AG20443 (cell line): Measurements from ENCODE around the gene CABLES2.

Source experiments
- DNase-seq: peaks from one replicate; pipeline ENCODE4 v3.0.0; 2012; ENCODE audit warnings: low spot score, mixed read lengths

The CABLES2 gene, protein sequence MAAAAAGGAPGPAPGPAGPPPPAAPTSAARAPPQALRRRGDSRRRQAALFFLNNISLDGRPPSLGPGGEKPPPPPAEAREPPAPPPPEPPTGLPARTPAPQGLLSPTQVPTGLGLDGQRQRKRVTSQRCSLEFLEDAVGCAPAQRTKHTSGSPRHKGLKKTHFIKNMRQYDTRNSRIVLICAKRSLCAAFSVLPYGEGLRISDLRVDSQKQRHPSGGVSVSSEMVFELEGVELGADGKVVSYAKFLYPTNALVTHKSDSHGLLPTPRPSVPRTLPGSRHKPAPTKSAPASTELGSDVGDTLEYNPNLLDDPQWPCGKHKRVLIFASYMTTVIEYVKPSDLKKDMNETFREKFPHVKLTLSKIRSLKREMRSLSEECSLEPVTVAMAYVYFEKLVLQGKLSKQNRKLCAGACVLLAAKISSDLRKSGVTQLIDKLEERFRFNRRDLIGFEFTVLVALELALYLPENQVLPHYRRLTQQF

DNA sequence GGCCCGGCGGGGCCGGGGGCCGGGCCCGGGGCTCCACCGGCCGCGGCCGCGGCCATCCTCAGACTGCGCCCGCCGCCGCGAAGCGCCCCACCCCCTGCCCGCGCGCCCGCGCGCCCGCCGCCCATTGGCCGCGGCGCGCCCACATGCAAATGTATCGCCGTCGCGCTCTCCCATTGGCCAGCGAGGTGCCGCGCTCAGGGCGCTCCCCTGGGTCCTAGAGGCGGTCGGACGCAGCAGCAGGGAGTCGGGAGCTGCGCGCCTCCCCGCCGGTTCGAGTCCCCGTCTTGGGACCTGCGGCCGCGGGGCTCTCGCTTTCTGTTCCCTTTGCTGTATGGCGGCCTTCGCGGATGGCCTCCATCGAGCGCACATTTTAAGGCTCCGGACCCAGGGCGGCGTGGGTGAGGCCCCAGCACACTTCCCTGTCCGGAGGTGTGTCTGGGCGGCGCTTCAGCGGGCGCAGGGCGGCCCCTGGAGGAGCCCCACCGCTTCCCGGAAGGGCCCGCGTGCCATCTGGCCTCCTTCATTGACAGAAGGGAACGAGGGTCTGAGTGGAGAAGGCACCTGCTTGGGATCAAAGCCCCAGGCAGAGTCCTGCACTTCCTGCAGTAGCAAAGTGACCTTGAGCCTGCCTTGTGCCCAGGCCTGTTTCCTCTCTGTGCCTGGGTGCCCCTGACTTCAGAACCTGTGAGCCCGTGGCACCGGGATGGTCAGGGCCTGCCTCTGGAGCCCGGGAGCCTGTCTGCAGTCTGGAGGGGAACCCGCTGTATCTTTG is at the start of gene CABLES2:
TSS of gene CABLES2 (minus strand) at position 65 of the 772 bp plus-strand sequence. CDS start at position 56, 9 bp downstream.
- peak; percentile 99 for DNase-seq

DNA sequence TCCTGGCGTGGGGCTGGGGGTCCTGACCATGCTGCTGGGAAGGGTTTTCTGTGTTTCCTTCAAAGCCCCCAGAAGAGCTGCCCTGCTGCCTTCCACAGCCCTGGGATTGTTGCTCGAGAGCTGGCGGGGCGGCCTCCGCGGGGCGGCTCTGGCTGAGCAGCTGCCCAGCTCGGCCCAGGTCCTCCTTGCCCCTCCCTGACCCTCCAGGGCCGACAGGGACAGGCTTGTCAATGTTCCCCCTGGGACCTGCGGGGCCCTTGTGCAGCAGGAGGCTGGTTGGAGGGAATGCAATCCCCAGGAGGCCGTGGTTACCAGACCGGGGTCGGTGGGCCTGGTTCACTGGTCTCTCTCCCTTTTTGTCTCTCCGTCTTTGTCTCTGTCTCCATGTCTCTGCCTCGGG is 48.8 kb upstream of the CABLES2 start:
- no peak for DNase-seq

DNA sequence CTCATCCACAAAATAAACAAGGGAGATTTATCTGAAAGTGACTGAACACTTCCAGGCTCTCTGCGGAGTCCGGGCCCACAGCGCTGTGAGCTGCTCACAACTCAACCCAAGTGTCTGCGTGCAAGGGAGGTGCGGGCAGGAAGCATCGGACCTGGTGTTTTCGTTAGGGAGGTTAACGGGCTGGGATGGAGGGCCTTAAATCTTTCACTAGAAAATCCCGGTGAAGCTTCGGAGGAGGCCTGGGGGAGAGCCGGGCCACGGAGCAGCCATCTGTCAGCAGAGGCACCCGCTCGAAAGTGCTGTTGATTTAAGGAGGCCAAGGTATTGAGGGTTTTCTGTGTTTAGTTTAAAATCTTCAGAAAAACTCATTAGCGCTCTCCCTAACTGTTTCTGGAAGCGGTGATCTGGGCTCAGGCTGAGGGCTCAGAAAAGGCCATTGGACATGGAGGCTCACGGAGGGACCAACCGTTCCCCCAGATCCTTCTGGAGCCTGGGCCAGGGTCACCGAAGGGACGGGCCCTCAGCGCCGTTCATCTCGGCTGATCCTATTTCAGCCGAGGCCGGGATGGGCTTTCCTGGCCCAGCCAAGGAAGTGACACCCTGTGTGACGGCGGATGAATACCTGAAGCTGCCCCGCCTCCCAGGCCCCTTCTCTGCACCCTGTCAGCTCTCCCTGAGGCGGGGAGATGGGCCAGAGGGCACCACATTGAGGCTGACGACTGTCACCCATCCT is 48.0 kb upstream of the CABLES2 start:
- DNase-seq = peak; percentile 22

DNA sequence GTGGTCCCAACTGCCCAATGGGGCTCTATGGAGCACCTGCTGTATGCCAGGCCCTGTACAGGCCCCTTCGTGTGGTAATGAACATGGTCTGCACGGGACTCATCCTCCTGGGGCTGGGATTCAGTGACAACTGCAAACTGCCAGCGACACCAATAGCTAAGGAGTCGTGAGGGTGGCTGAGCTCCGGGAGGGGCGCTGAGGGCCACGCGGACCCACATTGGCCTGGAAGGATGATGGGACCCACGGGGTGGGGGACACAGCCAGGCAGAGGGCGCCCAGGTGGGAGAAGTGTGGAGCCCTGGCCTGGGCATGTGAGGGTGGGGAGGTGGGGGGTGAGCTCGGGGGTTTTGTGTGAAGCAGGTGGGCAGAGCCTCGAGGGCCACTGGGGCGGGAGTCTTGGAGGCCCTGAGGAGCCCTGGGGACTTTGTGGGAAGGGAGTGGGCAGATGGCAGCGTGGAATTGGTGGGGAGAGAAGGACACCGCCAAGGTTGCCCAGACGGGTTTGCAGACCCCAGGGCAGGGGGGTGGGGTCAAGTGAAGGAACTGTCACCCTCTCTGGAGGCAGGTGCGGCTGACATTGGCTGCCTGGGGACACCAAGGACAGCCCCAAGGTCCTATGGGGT is 46.2 kb upstream of the CABLES2 start:
- DNase-seq = no peak

DNA sequence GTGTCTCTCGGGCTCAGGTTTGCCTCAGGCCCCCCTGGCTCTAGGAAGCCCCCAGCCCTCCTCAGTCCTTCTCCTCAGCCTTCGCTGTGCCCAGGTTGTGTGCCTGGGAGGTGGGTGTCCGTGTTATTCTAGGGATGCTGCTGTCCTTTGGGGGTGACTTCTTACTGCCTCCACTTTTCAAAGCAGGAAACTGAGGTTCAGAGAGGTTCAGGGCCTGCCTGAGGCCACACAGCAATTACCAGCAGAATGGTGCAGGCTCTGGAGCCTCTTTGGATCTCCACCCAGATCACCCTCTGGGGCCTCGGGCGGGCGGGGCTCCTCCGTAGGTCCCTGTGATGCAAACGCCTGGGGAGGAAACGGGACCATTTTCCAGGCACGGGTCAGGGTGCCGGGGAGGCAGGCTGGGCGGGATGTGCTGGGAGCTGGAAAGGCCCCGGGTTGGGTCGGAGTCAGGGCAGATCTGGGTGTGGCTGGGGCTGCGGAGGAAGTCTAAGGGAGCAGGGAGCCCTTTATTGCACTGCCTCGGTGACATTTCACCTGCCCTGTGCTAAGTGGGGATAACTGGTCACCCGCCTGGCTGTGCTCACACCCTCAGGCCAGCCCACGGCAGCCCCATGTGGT is 45.5 kb upstream of the CABLES2 start:
- no peak for DNase-seq

DNA sequence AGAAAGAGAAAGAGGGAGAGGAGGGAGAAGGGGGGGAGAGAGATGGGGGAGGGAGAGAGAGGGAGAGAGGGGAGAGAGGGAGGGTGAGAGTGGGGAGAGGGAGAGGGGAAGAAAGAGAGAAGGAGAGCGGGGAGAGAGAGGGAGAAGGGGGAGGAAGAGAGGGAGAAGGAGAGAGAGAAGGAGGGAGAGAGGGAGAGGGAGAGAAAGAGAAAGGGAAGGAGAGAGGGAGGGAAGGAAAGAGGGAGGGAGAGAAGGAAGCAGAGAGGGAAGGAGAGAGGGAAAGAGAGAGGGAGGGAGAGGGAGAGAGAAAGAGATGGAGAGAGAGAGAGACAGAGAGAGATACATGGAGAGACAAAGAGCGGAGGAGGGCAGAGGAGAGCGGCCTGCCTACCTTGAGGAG is 44.9 kb upstream of the CABLES2 start:
- DNase-seq = no peak

DNA sequence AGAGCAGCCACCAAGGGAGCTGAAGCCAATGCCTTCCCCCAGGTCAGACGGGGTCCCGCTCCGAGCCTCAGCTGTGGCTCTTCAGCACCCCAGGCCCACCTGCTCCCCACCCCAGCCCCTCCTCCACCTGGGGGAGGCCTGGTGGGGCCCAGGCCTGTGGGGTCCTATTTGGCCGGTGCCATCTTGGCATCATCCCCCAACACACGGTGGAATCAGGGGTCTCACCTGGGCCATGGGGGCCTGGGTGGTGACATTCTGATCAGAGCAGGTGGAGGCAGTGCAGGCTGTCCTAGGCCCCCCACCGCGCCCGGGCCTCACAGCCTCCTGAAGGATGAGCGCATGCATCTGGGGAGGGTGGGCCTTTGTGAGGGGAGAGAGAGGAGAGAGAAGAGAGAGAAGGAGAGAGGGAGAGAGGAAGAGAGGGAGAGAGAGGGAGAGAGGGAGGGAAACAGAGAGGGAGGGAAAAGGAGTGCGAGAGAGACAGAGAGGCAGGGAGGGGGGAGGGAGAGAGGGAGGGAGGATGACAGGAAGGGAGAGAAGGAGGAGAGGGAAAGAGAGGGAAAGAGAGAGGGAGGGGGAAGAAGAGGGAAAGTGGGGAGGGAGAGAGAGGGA is 44.2 kb upstream of the CABLES2 start:
- no peak for DNase-seq

DNA sequence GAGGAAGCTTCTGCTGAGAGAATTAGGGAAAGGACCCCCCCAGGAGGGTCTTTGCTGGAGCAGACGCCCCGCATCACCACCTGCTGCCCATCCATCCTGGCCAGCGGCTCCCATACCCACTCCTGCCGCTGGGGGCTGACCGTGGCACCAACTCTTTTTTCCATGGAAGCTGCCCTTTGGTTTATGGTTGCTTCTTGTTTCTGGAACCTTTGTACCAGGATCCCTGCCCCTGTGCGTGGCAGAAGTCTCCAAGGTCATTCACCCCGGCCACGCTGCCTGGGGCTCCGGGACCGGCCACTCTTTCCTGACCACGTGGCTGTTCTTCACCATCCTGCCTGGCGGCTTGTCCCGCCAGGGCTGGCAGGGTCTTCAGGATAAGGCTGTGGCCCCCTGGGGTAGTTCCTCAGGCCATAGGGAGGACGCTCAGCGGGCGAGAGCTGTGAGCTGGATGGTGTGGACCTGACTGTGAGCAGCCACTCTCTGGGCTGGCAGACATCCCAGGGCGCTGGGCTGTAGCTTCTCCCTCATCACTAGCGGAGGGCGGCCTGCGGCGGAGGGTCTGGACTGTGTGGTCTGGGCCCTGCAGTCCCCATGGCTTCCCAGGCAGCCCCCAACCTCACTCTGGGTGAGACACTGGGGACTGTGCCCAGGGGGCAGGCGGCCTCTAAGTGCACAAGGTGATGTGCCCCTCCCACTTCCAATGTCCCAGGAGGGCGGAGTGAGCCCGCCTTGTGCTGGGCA is 43.0 kb upstream of the CABLES2 start:
- peak; percentile 27 for DNase-seq

DNA sequence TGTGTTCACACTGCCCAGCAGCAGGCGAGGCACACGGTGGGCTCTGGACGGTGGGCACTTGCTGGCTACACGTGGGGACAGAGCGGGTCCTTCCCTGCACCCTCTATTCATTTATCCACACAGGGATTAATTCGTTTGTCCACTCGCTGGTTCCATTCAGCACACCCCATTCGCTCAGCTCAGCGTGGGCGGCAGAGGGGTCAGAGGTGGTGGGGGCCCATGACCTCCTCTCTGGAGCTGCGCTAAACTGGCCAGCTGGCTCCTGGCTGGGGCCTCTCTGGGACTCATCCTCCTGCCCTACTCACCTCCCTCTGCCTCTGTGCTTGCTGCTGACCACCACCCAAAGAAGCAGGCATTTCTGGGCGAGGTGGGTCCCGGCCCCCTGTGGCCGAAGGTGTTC is 41.7 kb upstream of the CABLES2 start:
- DNase-seq = no peak

DNA sequence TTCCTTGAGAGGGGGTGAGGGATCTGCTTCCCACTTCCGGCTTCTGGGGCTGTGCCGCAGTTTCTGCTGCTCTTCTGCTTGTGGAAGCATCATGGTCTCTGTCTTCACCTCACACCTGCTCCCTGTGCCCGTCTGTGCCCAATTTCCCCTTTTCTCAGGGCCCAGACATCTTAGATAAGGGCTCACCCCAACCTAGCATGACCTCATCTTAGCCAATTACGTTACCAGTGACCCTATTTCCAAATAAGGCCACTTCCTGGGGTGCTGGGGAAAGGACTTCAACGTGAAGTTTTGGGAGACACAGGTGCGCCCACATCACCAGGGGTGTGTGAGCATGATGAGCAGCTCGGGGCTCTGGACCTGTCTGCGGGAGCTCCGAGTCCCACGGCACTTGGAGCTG is 41.0 kb upstream of the CABLES2 start:
- DNase-seq = no peak

DNA sequence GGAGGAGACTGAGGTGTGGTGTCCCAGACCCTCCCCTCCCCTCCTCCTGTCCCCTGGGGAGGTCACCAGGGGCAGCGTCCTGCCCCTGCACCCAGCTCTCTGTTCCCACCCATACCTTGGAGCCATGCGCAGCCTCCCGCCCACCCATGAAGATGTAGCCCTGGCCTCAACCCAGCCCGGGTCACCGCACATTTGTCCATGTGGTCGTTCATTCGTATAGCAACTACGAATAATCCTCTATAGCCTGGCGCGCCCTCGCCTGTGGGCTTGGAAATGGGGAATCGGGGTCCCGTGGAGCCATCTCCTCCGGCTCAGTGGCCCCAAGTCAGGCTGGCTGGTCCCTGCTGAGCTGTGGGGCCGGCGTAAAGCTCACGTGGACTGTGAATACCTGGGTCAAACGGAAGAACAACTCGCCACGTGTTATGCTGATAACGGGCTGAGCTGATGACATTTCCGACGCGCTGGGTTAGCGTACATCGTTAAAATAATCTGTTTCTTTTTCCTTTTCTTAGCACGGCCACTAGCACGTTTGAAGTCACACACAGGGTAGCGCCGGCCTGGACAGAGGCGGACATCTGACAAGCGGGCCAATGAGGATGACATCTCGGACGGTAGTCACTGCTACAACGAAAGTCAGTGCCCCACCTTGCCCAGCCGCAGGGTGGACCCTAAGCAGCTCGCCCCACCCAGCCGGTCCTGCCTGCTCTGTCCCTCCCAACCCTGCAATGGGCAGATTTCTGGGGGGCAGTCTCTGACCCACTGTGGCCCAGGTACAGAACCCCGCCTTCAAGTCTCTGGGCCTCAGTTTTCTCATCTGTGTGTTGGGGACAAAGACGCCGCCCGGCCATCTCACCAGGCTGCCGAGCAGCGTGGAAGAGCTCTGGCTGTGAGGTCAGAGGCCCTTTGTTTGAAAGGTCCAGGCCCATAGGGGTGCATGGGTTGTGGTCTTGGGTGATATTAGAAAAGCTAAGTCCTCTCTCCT is 40.1 kb upstream of the CABLES2 start:
- DNase-seq = no peak

DNA sequence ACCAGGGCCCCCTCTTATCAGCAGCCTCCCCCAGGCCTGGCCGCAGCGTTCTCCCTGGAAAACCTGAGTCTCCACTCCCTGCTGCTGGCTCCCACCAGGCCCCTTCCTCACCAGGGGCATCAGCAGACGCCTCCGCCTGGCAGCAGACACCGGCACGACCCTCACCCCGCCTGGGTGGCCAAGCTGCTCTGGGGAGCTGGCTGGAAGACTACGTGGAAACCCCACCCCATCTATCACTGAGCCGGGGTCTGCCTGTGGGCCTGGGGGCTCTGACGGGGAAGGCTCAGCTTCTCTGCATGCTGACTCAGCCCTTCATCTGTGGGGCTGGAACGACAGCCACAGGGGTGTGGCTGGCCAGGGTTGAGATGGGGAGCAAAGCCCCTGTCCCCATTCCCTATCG is 39.4 kb upstream of the CABLES2 start:
- DNase-seq = no peak

DNA sequence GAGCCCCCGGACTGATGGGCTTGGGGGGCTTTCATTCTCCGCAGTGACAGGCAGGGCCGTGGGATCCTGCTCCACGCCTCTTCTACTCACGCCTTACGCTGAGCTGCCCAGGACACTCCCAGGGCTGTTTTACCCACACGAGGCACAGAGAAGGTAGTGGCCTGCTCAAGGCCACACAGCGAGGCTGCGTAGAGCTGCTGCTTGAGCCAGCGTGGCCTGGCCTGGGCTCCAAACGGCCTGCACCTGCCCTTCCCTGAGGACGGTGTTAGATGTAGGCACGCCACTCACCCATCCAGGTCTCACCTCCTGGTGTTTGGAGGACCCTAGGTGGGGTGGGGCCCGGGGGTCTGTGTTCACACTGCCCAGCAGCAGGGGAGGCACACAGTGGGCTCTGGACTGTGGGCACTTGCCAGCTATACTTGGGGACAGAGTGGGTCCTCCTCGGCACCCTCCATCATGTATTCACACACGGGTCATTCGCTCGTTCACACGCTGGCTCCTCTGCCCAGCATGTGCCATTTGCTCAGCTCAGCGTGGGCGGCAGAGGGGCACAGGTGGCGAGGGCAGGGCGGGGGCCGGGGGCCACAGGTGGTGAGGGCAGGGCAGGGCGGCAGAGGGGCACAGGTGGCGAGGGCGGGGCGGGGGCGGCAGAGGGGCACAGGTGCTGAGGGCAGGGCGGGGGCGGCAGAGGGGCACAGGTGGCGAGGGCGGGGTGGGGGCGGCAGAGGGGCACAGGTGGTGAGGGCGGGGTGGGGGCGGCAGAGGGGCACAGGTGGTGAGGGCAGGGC is 38.7 kb upstream of the CABLES2 start:
- no peak for DNase-seq

DNA sequence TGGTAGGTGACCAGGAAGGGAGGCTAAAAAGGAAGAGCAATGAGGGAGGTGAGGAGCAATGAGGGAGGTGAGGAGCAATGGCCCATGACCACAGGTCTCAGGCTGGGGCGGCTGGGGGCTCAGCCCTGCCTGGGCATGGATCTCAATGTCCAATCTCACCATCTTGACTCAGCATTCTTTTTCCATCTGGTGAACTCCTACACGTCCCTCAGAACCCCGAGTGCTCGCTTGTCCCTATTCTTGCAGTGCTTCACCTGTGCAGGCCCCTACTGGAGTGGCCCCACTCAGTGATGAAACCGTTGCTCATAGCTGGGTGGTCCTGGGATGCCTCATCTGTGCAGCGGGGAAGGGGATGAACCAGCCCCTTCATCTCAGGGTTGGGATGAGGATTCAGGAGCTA is 37.2 kb upstream of the CABLES2 start:
- no peak for DNase-seq

DNA sequence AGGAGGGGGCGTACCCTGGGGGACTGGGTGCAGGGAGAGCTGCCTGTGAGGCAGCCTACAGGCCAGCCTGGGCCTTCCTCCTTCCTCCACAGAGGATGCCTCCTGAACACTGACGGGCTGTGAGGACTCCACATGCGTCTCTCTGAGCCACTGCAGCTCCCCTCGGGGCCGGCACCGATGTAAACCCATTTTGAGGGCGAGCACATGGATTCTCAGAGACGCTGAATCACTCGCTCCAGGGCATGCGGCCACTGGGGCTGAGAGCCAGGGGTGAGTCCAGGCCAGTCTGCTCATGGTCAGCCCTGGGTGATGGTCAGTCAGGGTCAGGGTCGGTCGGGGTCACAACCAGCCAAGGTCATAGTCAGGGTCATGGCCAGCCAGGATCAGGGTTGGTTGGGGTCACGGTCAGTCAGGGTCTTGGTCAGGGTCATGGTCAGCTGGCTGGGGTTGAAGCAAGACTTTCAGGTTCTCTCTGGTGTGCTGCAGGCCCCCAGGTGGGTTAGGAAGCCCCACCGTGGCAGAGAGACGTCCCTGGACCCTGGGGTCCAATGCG is 35.0 kb upstream of the CABLES2 start:
- peak; percentile 28 for DNase-seq

DNA sequence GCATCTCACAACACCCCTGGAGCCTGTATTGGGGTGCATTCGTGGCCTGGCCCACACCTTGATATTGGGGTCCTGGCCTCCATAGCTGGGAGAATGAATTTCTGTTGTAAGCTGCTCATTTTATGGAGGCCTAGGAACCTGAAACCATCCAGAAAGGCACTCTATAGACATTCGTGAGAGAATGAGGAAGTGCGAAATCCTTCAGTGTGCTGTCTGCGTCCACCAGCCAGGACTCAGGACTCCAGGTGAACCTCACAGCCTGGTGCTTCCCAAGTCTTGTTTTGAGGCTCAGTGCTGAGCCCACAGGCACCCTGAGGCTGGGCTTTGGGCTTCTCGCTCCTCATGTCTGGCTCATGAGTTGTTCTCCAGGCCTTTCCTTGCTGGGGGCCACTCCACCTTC is 32.1 kb upstream of the CABLES2 start:
- DNase-seq = no peak

DNA sequence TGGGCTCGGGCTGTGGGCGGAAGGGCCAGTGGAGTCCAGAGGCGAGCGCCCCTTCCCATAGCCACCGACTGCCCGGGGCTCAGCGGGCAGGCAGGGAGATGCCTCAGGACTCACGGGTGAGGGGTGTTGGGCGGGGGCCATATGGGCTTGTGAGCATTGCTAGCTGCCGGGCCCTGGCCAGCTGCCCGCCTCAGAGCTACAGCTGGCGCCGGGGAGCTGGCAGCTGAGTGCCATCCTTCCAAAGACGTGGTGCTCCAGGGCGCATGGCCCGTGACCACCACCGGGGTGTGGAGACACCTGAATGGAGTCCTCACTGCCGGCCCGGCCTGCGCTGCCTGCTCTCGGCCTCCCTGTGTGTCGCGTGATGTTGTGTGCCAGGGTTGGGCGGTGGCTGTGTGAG is 30.8 kb upstream of the CABLES2 start:
- no peak for DNase-seq

DNA sequence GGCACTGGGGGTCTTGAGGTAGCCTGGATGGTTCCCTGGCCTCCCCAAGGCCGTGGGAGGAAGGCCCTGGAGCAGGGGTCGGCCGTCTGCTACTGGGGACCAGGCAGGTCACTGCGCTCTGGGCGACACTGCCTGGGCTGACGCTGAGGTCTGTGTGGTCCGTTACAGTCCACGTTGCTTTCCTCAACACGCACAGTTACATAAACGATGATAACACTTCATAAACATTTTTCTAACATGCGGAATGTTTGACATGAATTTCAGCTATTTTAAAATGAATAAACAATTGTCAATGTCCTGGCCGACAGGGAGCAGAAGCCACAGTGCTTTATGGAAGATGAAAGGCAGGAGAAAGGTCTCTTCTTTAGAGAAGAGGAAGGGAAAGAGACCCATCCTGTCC is 30.4 kb upstream of the CABLES2 start:
- DNase-seq = no peak
